ENCODE measurements around the gene KCTD18.
A peak's percentile ranks its signal among the peaks of the same experiment; 100 is the strongest.

Gene KCTD18

GRCh38 chr2:200509612-200510433 is at the start of gene KCTD18:
TSS of gene KCTD18 (minus strand) at chr2:200510068. CDS start at chr2:200507016, 3,052 bp downstream.
- DNase-seq, result peak; percentile 19

- no peak for DNase-seq
Measured at GRCh38 chr2:200540793-200541192, 30.9 kb upstream of the KCTD18 start.

- DNase-seq, result no peak
Measured at GRCh38 chr2:200538139-200538538, 28.3 kb upstream of the KCTD18 start.

DNA sequence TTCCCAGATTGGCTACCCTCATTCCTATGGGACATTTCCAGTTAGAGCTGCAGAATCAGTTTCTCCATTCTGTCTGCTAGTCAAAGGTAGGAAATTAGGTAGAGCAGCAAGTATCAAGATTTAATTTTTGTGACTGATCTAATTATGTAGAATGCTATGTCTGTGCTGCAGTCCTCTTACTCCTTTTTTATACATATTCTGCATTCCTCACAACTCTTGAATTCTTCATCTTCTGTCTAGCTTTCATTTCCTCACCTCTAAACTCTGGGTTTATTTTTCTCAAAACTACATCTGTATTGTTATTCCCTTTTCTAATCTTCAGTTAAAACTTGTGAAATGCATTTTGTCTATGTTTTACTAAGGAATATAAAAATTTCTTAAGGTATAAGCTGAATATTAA is 24.7 kb upstream of the KCTD18 start:
- no peak for DNase-seq

DNA sequence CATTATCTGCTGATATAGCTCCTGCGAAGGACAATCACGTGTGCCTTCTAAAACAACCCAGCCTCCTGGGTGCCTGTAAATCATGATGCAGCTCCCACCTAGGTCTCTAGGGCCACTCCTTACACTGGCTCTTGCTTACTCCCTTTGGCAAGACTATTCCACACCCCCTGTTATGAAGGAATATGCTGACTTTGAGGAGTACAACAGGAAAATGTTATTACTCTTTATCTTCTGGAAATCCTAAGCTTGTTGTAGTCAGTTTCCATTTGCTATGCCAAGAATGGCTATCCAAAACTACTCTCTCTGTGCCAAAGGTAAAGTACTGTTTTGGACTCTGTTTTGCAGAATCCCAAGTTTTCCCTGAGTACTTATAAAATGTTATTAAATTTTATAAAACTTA is 23.9 kb upstream of the KCTD18 start:
- no peak for DNase-seq

DNA sequence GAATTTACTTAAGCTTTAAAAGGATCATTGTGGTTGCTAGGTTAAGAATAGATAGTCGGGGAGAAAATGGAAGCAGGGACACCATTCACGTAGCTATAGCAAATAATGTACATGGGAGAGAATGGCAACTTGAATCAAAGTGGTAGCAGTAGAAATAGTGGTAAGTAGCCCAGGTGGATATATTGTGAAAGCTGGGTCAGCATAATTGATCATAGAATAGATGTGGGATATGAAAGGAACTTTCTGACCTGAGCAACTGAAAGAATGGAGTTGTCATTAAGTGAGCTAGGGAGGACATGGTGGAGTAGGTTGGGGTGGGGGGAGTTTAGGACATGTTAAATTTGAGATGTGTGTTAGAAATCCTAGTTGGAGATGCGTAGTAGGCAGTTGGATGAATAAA is 18.4 kb upstream of the KCTD18 start:
- DNase-seq, result no peak

- DNase-seq, result peak; percentile 89
Measured at GRCh38 chr2:200525882-200526651, 16.2 kb upstream of the KCTD18 start, which contains the start of gene SGO2. TSS of gene SGO2 (plus strand) at chr2:200526207. CDS start at chr2:200532976, 6,769 bp downstream.

DNA sequence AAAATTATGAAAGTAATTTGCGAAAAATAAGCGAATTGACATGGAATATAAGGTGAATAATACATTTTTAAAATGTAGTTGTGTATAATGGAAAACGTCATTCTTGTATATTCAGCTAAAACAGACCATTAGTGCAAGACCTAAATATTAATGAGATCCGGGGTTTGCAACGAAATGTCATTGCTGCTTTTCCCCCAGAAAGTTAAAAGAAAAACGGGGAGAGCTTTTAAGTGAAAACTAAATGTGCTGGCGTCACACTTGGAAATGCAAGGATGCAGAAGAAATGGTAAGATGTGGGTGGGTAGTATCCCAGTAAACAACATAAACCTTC is 15.6 kb upstream of the KCTD18 start:
- DNase-seq, result no peak

DNA sequence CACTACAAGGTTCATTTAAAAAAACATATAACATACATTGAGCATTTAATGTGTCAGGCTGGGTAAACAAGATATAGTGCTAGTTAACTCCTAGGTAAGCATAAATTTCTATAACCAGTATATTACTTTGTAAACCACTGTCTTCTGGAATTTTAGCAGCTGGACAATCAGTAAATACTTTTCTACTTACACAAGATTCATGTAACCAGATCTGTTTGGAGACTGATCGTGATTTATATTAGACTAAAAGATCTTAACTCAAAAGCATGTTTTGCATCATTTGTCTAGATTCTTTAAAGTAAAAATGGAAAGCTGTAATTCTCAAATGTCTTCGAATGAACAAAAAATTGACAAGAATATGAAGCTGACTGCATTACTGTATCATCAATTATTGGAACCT is 15.2 kb upstream of the KCTD18 start:
- DNase-seq, result no peak

DNA sequence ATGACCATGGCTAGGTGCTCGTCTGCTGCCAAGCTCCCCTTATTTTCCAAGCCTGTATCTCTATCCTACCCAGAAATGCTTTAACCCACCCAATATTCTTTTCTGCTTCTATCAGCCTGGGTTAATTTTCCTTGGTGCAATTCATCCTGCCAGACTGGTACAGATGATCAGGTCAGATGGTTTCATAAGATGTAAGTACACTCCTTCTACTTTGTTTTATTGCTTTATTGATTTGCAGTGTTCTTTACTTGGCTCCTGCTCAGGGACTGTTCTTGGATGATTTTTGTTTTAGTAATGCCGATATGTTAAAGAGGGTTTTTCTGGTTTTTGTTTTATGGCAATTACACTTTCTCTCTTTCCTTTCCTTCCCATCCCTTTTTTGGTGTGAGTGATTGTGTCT is 13.7 kb upstream of the KCTD18 start:
- DNase-seq, result no peak

- DNase-seq, result no peak
Measured at GRCh38 chr2:200523158-200523557, 13.3 kb upstream of the KCTD18 start.

GRCh38 chr2:200515155-200515554 is 5.3 kb upstream of the KCTD18 start:
- no peak for DNase-seq

DNA sequence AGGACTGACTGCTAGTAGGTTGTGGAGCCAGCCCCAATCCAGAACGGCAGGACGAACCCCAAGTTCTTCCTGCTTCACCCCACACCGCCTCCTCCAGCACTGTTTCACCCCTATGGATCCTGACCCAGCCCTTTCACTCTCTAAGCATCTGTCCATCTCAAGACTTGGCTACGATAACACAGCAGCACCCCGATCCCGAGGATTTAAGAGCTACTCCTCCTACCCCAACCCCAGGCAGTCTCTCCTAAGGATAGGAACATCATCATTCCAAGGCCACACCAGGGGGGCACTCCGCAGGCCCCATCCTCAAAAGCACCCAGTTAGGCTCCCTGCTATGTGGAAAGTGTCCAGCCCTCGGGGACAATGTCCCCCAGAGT is 645 bp downstream of the KCTD18 start:
- DNase-seq, result no peak

GRCh38 chr2:200507179-200507578 is 2.7 kb downstream of the KCTD18 start:
- no peak for DNase-seq

- DNase-seq, result no peak
Measured at GRCh38 chr2:200506679-200507078, 3.2 kb downstream of the KCTD18 start.

- no peak for DNase-seq
Measured at GRCh38 chr2:200502196-200502595, 7.7 kb downstream of the KCTD18 start.

GRCh38 chr2:200498402-200499162 is 11.3 kb downstream of the KCTD18 start:
- DNase-seq, result no peak

- DNase-seq, result no peak
Measured at GRCh38 chr2:200496696-200497095, 13.2 kb downstream of the KCTD18 start.

DNA sequence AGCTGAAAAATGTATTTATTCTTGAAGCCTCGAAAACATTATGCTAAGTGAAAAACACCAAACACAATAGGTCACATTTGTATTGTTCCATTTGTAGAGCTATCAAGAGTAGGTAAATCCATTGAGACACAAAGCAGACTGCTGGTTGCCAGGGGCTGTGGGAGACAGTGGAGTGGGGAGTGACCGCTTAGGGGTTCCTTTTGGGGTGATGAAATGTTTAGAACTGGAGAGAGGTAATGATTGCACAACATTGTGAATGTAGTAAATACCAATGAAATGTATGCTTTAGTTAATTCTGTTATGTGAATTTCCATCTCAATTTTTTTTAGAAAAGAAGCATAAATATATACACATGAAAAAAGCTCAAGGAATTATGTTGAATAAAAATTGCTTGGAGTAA is 15.8 kb downstream of the KCTD18 start:
- DNase-seq, result no peak

DNA sequence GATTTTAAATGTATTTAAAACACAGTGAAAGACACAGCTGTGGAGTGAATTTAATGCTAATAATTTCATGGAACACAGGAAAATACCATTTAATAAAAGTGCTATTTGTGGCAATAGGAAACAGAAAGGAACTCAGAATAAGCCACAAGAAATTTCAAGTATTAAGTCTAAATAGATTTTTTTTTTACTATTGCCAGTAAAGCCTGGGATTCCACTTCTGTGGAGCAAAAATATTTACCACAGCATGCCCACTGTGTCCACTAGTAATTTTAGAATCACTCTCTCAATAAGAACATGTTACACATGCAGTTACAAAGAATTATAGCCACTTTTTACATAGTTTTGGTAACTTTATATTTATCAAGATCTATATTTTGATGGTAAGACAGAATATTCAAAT is 17.2 kb downstream of the KCTD18 start:
- no peak for DNase-seq

DNA sequence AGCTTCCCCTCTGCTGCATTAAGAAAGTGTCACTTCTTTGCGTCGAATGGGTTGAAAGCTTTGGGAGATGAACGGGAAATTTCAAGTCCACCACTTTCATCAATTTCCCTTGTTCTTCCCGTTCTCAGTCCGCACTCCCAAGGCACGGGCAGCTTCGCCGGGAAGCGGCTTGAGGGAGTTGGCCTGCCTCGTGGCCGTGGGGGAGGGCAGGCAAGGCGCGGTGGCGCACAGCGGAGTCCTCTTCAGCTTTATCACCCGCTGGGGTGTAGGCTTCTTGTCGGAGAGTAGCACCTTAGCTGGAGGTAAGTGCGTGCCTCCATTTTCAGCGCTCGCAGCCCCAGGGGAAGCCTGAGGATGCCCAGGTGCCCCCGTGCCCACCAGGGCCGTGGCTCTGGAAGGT is 19.9 kb downstream of the KCTD18 start:
- DNase-seq, result no peak

GRCh38 chr2:200488169-200488568 is 21.7 kb downstream of the KCTD18 start:
- DNase-seq, result no peak

GRCh38 chr2:200486529-200486928 is 23.3 kb downstream of the KCTD18 start:
- no peak for DNase-seq

DNA sequence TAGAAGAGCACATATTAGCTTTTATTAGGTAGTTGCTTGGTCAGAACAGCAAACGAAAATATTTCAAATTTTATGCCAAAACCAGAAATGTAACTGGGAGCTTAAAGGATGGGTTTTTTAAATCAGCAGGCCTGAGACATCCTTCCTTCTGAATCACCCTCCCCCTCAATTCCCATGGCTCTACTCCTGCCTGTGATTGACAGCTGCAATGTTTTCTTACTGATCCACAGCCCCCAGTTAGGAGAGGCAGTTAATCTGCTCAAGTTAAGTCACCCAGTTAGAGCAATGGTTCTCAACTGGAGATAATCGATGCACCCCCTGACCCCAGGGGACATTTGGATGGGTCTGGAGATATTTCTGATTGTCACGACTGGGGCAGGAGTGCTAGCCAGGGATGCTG is 24.9 kb downstream of the KCTD18 start:
- no peak for DNase-seq

Data from SIG-M5 (cell line).